HG03066 (cell line): Measurements from ENCODE around the gene SLC17A8.

Experiments used
- ATAC-seq: cut with Tn5 transposase; IDR thresholded peaks from one replicate; pipeline ENCODE4 v1.9.1; 2021; ENCODE audit warnings: low read depth; ENCODE audit not compliant: unreplicated experiment

SLC17A8 gene

DNA sequence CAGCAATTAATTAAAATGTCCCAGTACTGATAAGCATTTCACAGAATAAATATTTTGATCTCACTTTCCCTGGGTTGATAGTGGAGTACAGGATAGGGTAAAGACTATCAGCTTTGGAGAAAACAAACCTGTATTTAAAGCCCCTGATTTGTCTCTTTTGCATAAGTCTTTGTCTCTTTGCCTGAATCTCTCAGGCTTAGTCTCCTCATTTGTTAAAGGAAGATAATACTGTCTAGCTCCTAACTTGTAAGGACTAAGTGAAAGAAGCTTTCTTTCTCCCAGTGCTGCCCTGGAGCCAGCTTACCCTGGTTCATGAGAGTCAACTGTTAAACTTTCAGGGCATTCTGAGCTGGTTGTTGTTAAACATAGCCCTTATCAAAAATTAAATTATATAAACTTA, 111.3 kb downstream of the SLC17A8 start:
- no peak for ATAC-seq
